Activated naive CD8-positive, alpha-beta T cell treated with anti-CD3 and anti-CD28 coated beads, Interleukin-2, amount 50 U/mL, for 16 hours (primary cell): ENCODE results near the gene ATIC.

Experiments
- DNase-seq: peaks from one replicate; pipeline ENCODE4 v3.0.0-alpha.2; 2020; ENCODE audit warnings: low read depth, low spot score

Gene ATIC

DNA sequence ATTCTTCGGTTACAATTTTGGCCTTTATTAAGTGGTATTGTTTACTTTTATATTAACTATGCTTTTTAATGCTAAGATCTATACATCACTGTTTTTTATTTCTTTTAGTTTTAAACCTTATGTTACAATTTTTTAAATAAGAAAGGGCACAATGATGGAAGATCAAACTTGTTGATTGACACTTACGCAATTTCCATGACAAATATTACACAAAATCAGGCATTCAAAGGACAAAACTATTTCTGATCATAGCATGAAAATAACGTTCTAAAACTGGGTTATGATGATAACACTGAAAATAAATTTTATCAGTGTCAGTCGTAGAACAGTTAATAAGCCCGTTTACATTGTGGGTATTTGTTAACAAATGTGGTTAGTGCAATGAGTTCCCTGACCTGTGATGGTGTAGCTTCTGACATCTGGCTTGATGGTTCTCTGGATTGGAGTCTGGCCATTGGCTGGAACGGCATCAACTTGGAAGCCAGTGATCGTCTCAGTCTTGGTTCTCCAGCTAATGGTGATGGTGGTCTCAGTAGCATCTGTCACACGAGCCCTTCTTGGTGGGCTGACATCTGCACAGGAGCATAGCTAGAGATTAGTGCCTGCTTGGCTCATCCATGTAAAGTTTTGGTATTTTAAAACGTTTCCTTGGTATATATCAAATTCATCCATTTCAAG lies 64.4 kb downstream of the ATIC start:
- no peak for DNase-seq

DNA sequence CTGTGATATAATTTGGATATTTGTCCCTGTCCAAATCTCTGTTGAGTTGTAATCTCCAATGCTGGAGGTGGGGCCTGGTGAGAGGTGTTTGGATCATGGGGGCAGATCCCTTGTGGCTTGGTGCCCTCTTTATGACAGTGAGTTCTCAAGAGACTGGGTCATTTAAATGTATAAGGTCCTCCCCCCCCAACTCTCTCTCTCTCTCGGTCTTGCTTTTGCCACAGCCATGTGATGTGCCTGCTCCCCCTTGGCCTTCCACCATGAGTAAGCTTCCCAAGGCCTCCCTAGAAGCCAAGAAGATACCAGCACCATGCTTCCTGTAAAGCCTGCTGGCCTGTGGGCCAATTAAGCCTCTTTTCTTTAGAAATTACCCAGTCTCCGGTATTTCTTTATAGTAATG lies 65.4 kb downstream of the ATIC start:
- DNase-seq: no peak

DNA sequence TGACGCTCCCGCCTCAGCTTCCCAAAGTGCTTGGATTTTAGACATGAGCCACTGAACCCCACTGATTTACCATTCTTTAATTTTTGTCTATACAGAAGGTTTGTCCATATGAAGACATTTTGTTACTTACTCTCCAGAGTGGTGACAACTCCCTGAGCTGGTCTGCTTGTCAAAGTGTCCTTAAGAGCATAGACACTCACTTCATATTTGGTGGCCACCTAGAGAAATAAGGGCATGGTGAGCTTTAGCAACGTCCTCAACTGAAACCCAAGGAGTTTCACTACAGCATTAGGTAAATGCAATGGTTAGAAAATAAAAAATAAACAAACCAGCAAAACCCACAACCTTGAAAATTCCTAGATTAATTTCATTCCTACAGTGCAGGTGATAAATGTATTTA lies 66.2 kb downstream of the ATIC start:
- DNase-seq: no peak

DNA sequence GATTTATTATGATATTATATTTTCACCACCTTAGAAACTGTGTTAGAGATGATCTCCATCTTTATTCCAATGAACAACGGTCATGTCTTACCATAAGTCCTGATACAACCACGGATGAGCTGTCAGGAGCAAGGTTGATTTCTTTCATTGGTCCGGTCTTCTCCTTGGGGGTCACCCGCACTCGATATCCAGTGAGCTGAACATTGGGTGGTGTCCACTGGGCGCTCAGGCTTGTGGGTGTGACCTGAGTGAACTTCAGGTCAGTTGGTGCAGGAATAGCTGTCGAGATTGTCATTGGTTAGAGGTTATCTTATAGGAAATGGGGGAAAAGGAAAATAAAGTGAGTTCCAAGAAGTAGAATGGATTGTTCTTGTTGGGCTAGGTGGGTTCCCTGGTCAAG lies 67.2 kb downstream of the ATIC start:
- no peak for DNase-seq

DNA sequence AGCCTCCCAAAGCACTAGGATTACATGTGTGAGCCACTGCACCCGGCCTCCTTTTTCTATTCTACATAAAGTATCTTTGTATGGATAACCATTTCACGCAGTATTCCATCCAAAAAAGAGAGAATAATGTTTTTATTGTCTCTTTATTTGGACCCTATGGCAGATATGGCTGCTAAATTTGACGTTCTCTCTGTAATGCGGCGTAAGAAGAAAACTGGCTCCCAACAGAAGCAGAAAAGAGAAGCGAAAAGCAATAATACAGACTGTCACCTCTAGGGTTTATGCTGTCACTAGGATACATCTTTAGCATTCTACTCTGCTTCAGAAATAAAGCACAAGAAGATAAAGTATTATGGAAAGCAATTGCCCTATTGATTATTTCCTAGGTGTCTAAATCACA lies 68.1 kb downstream of the ATIC start:
- no peak for DNase-seq

DNA sequence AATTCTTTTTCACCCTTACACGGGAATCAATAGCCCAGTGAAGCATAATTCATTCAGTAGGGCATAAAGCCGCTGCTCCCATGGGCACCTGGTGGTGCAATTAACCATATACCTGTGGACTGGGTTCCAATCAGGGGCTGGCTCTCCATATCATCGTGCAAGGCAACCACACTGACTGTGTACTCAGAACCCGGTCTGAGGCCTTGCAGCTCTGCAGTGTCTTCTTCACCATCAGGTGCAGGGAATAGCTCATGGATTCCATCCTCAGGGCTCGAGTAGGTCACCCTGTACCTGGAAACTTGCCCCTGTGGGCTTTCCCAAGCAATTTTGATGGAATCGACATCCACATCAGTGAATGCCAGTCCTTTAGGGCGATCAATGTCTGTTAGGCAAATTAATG lies 68.8 kb downstream of the ATIC start:
- no peak for DNase-seq

DNA sequence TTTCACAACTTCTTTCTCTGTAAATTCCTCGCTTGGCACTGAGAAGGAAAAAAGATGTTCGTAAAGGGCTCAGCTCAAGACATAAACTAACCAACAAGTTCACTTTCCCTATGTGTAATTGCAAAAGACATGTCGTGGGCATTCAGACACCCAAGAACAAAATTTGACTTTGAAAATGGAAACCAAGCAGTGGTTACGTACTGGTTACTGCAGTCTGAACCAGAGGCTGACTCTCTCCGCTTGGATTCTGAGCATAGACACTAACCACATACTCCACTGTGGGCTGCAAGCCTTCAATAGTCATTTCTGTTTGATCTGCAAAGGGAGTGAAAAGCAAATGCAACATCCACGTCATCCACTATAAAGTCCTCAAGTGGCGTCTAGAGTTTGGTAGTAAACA lies 70.2 kb downstream of the ATIC start:
- no peak for DNase-seq

DNA sequence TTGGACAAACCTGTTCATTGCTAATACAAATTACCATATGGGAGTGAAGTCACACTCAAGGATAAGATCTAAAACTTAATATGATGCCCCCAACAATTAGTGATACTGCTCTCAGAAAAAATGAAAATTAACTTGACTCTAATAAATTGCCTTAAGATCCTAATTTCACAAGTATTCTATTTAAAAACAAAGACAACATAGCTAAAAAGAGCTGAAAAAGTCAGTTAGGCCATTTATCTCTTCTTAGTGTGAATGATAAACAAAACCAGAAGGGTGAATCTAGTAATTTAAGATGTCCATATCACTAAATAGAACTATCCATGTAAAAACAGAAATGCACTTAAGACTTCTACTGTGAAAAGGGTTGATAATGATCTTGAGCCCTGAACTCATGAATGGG lies 70.6 kb downstream of the ATIC start:
- no peak for DNase-seq

DNA sequence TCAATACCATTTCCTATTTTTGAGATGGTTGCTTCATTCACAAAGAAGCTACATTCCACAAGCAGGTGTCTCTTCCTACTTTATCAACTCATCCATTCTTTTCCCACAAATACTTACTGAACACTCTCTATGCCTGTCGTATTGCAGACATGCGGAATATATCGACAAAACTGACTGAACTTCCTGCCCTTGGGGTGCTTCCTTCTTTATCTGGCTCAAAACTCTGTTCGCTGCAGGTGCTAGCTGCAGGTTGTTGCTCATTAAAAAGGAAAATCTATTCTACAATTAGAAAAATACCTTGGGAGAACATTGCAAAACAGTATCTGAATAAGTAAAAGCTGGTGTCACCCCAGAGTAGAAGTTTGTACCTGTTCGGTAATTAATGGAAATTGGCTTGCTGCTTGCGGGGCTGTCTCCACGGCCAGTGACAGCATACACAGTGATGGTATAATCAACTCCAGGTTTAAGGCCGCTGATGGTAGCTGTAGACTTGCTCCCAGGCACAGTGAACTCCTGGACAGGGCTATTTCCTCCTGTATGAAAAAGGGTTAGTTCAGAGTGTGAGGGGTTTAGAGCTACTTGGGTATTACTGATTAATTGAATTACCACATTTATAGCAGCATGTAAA lies 71.9 kb downstream of the ATIC start:
- DNase-seq: no peak

DNA sequence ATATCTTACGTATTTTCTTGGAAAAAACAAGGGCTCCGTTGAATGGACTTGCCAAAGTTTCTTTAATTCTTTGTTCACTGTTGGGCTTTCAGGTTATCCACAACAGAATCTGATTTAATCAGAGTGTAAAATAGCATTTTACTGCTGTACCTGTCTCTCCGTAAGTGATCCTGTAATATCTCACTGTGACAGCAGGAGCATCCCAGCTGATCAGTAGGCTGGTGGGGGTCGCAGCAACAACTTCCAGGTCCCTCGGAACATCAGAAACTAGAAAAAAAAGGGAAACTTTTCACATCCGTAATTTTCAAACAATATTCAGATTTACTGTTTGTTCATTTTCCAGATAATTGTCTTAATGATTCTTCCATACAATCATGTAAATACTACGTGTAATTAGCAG lies 72.9 kb downstream of the ATIC start:
- no peak for DNase-seq

DNA sequence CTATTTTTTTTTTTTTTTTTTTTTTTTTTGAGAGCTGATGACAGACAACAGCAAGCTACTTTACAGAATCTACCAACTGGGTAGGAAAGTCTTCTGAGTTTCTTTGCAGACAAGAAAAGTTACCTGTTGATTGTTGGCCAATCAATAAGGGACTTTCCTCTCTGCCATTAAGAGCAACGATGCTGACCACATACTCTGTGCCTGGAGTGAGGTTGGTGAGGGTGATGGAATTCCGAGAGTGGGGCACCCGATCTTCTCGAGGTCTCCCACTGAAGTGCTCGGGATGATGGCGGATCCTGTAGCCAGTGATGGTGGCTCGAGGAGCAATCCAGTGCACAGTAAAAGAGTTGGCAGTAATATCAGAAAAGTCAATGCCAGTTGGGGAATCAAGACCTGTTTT lies 74.7 kb downstream of the ATIC start:
- no peak for DNase-seq

DNA sequence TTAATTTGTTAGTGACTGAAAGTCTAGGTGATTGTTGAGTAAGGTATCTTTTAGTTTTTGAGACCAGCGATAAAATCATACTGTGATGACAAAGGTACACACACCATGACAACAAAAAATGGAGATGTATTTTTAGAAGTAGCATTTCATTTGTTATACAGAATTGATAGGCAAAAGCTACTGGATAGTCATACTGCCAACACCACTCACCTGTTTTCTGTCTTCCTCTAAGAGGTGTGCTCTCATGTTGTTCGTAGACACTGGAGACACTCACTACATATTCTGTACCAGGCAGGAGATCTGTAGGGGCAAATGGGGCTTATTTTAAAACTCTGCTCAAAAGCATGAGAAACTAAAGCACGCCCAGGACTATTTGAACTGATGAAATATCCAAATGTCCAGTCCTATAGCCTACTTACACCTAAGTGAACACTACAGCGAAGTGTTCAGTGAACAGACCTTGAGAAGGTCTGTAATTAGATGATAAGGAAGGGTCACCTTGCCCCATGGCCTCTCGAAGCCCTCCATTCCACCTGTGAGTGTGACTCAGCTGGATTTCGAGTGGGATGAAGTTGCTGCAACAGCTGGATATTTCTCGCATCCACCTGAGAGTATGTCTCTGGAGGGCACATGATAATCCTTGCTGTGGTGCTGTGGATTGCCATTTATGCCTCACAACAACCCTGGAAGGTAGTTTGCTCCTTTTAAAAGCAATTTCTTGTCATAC lies 76.3 kb downstream of the ATIC start:
- DNase-seq: no peak

DNA sequence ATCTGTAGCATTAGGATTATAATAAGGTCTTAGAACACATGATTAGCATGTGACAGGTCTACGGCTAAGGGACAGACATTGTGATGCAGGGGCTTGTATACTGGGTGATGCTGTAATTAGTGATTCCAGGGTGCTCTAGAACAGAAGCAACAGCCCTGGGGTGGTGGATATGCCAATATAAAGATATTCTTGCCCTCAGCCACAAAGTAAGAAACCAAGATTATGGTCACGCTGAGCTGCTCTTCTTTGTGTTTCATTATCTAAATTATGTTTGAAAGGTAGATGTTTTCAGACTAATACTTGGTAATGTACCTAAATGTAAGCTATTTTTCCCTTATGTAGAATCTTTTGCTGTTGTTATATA lies 78.7 kb downstream of the ATIC start:
- no peak for DNase-seq

DNA sequence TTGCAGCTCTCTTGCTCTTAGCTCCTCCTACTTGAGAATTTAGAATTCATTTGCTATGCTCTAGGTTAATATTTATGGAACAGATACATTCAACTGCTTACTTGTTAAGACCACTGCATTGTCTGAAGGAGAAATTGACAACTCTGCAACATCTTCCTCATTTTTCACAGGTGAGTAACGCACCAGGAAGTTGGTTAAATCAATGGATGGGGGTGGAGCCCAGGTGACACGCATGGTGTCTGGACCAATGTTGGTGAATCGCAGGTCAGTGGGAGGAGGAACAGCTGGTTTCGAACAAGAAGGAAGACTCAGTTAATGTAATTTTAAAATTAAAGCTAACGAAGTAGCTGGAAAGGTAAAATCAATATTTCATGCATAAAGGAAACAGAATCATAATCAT lies 79.7 kb downstream of the ATIC start:
- no peak for DNase-seq

DNA sequence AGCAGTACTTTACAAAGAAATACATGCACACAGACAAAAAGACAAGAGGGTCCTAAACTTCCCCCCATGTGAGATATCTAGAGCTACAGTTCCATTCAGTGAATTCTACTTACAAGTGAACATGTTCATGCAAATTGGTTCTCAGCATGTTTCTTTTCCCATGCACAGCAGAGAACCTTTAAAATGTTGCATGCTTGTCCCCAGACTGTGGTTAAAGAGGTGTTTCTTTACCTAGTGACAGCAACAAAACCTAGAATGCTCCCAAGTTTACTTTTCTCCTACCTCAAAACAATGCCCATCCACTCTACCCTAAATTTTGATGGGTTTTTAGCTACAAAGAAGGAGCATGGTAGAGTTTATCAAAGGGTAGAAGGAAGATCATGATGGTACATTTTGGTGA lies 80.3 kb downstream of the ATIC start:
- DNase-seq: no peak

DNA sequence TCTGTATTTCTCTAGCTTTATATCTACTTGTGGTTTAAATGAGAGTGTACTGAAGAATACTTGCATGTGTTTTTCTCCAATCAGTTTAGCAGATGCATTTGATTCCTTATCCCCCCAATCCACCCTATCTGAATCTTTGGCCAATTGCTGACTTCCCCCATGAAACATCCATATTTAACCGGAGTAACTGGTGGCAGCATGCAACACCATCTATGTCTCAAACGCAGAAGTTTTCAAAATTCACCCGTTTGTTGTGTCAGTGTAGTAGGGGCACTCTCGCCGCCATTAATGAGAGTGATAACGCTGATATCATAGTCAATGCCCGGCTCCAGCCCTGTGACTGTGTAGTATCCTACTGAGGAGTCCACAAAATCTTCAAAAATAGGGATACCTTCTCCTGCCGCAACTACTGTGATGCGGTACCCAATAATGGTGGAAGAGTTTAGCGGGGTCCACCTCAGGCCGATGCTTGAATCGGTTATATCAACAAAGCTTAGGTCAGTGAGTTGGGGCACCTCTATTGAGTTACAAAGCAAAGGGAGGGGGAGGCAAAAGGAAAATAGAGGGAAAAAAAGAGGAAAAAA lies 80.9 kb downstream of the ATIC start:
- DNase-seq: no peak

DNA sequence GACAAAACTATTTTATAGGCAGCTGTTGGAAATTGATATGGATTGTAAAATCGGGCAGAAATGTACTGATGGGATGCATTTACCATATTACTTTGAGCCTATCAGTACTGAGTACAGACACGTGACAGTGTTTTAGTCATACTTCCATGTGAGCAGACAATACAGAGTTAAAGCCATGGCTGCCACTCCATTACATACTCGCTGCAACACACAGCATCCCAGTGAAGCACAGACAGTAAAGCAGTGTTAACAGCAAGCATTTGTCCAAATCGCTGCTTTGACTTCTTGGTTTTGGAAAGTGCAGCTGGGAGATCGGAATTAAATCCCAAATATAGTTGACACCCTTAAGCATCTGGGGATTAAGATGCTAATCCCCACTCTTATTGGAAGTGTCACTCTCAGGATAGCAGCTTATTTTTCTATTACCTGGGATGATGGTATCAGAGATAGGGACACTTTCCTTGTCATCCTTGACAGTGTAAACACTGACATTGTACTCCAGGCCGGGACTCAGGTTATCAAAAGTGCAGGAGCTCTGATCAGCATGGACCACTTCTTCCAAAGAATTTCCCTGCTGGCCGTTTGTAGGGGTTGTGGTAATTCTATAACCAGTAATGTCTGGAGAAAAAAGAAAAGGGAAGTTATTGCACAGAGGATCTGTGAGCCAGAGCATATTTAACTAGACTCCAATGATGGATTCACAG lies 82.4 kb downstream of the ATIC start:
- no peak for DNase-seq

DNA sequence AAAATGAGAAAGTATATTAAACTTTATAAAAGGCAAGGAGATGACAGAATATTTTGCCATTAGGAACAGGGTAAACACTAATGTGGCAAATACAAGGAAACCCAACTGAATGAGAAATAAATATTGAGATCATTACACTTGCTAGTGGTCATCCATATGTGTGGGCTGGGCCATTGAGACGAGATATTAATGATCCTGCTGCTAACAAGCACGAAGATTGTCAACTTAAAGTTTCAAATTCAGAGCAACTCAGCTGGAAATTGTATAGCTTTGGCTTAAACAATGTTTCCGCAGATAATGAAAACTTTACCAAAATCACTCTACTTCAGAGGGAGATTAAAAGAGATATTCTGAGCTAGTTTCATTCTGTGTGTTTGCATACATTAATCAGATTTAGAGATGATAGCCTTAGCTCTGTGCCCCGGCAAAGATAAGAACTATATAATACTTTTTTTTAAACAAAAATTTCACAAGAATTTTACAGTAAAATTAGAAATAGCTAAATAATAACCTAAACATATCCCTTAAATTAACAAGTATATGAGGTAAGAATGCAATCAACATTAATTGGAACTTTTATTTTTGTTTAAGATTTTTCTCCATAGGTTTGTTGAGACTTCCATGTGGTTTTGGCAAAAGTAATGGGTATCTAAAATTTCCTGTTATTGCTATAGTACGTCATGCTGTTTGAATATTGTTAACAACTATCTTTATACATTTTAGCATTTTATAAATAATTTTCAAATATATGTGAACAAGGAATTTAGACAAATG lies 84.0 kb downstream of the ATIC start:
- DNase-seq: no peak

DNA sequence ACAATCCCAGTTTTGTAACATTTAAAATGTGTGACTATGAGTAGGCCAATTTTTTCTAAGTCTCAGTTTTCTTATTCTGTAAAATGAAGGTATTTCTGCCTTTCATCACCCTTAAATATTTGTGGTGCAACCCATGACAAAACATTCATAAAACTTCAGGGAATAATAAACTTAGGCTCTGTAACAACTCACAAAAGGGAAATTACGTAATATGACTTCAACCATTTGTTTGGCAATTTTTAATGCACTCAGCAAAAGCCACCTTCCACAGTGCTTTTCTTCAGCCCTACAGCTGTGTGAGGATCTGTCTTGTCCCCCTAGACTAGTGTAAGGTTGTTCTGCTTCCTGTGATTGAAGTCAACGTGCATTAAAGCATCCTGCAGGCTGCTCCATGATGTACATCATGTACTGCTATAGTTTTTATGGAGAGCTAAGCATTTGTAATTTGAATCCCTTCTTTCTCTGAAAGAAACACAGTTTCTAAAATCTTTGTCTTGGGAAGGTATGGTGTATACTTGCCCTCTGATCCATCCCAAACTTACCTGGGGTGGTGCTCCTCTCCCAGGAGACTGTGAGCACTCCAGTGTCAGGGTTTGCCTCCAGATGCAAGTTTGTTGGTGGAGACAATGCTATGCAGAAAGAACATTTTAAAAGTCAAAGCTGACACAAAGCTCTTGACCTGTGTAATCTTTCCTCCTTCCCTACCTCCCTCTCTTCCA lies 84.9 kb downstream of the ATIC start:
- no peak for DNase-seq

DNA sequence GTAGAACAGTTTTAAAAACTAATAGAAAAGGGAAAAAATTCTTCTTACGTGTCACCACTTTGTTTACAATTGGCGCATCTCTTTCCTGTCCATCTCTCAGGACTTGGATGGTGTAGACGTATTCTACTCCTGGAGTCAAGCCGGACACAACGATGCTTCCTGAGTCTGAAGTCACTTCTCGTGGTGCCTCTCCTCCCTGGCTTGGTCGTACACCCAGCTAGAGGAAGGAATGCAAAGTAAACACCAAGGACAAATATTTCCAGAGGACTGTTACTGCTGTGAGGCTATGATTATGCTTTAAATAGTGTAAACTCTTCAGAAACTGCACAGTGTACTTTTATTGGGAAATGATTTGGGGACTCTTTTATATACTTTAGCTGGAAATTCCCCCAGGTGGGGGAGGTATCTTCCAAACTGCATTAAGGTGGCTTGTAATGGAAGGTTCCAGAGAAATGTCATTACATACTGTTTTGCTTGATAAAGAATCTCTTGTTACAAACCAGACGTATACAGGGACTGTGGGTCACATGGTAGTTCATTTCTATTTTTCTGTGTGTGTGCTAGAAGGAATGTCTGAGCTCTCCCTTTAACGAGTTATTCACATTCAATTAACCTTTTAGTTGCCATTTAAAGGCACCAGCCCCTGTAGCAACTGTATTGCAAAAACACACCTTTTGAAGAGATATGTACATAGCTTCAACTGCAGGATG lies 85.9 kb downstream of the ATIC start:
- no peak for DNase-seq
